Fibroblast of lung (primary cell): ENCODE data around the gene CALML6.

Source experiments
- CTCF ChIP-seq, 2 donors: IDR thresholded peaks in 1 of 2; conservative IDR thresholded peaks in 1 of 2; 1 replicate in 1 of 2; 2 replicates in 1 of 2; pipeline ENCODE4 v1.5.1; 2011 to 2012; ENCODE audit warnings: low read length in 2 of 2, control low read depth in 1 of 2, inconsistent platforms in 1 of 2, low read depth in 1 of 2, mild to moderate bottlenecking in 1 of 2
- EZH2 ChIP-seq: IDR thresholded peaks from 2 replicates; pipeline ENCODE4 v1.5.1; 2012; ENCODE audit warnings: low read length, control low read depth, mild to moderate bottlenecking; ENCODE audit errors: missing control alignments

GRCh38 chr1:1941868-1942752 lies 27.1 kb downstream of the CALML6 start:
- TF ChIP-seq CTCF (conservative IDR thresholded peaks at IDR 0.05 in 1 of 2, IDR thresholded peaks at IDR 0.05 in 1 of 2; ENCODE audit: low read depth in 1 of 2, low read length in 2 of 2) (no peak), EZH2 (no peak)
